Gastroesophageal sphincter (tissue), 3 donors: ENCODE data around the gene KIF24.

Experiments used
- EP300 ChIP-seq: sonication (generic); formaldehyde crosslinking; IDR thresholded peaks from one replicate; pipeline ENCODE4 v1.6.1; 2017; ENCODE audit warnings: antibody characterized with exemption, mild to moderate bottlenecking
- POLR2A ChIP-seq, 2 donors: fragments of 450-650 bp; IDR thresholded peaks; one replicate each; pipeline ENCODE4 v1.6.1; 2017; ENCODE audit warnings: antibody characterized with exemption in 2 of 2, mild to moderate bottlenecking in 2 of 2, moderate library complexity in 1 of 2
- POLR2AphosphoS5 ChIP-seq: sonication (generic); formaldehyde crosslinking; IDR thresholded peaks from one replicate; pipeline ENCODE4 v1.6.1; 2017; ENCODE audit warnings: antibody characterized with exemption
- TF ChIP-seq, protein P1 (sequence below), 4 experiments: fragments of 200-600 bp in 2 of 4; fragments of 450-650 bp in 2 of 4; sonication (generic) in 1 of 4; IDR thresholded peaks; one replicate each; pipeline ENCODE4 v1.5.1; 2017 to 2019; ENCODE audit warnings: antibody characterized with exemption in 4 of 4, mild to moderate bottlenecking in 2 of 4, moderate library complexity in 2 of 4

DNA sequence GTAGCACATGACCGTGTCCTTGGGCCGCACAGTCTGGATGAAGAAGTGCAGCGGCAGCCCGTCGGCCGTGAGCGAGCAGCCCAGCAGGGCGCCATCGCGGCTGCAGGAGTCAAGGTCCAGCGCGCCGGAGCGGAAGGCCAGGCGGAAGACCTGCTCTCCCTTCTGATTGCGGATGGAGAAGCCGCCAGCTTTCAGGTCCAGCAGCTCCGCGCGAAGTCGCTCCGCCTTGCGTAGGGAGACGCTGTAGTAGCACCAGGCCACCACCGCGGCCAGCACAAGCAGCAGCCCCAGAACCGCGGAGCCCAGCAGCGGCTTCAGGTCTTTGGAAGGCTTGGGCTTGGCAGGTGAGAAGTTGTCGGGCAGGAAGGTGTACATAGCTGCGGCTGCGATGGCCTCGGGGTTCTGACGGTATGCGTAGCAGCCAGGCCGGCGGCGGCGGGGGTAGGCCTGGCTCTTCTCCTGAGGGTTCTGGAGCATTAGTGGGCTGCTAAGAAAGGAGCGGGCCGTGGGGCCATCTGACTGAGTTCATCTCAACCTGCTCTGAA, 43.5 kb upstream of the KIF24 start:
- TF ChIP-seq POLR2A (IDR thresholded peaks at IDR 0.05) (no peak), POLR2AphosphoS5 (no peak), EP300 (no peak)
- TF ChIP-seq, protein P1, sequence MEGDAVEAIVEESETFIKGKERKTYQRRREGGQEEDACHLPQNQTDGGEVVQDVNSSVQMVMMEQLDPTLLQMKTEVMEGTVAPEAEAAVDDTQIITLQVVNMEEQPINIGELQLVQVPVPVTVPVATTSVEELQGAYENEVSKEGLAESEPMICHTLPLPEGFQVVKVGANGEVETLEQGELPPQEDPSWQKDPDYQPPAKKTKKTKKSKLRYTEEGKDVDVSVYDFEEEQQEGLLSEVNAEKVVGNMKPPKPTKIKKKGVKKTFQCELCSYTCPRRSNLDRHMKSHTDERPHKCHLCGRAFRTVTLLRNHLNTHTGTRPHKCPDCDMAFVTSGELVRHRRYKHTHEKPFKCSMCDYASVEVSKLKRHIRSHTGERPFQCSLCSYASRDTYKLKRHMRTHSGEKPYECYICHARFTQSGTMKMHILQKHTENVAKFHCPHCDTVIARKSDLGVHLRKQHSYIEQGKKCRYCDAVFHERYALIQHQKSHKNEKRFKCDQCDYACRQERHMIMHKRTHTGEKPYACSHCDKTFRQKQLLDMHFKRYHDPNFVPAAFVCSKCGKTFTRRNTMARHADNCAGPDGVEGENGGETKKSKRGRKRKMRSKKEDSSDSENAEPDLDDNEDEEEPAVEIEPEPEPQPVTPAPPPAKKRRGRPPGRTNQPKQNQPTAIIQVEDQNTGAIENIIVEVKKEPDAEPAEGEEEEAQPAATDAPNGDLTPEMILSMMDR (IDR thresholded peaks at IDR 0.05), result no peak
